ENCODE results near the gene BBS9. TPM values are rescaled to one million over a fixed set of nuclear protein-coding genes. Genes with fewer than 3 reads are reported as not detected.
A peak's percentile ranks its signal among the peaks of the same experiment; 100 is the strongest.

BBS9 gene
- total and polyA plus RNA-seq, 4 donors, result 3.5 to 37.2 (median 14.2) TPM

DNA sequence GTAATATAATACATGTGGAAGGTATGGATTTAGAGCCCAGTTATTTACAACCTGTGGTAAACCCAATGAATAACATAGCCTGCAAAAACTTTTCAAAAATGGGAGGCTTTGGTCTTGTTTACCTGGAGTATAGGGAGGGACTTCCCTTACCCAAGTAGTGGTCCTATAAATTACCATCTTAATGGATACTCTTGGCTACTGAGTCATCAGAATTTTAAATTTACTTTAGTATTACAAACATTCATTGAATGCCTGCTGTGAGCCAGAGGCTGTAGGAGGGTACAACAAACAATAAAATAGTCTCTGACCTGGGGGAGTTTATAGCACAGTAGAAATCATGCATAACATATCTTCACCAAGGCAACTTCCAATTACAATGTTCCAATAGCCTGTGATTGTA lies 365.1 kb downstream of the BBS9 start:
- intact Hi-C loops (cut with DNase I), result no loop called here
- Histone ChIP-seq H3K4me1 (ENCODE audit: control insufficient read depth in 1 of 2, insufficient read depth in 2 of 2, low read length in 2 of 2) (peaks cover 3 to 11% of the 10 kb centered on the region in 2 donors), H3K9me3 (ENCODE audit: control insufficient read depth, low read length) (no peaks in the 10 kb centered on the region), H3K27ac (ENCODE audit: low read depth in 1 of 2, low read length in 2 of 2) (no peak overlapping the region), H3K27me3 (ENCODE audit: control insufficient read depth in 1 of 2, insufficient read depth in 2 of 2, low read length in 1 of 2) (no peaks in the 10 kb centered on the region), H3K4me3 (ENCODE audit: low read length in 2 of 2) (no peak overlapping the region), H3K36me3 (ENCODE audit: control insufficient read depth in 1 of 2, insufficient read depth in 2 of 2, low read length in 1 of 2) (no peaks in the 10 kb centered on the region)
- DNase-seq (no peak), ATAC-seq (ENCODE audit: low FRiP score) (no peak)

DNA sequence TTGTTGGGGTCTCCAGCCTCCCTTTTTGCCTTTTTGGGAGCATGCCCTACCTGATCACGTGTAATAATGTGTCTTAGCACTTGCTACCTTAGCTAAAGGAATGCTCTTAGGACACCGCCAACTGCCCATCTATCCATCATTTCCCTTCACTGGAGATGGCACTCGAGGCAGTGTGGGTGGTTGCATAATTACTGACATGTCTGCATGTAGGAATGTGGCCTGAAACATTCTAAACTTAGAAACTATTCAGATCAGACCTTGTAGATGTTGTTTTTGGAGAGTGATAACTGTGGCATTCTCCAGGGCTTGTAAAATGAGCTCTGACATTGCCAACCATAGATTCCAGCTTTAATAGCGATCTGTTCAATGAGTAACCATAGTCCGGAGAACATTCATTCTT lies 365.8 kb downstream of the BBS9 start:
- peaks cover 3 to 11% of the 10 kb centered on the region in 2 donors for H3K4me1 ChIP-seq (ENCODE audit: control insufficient read depth in 1 of 2, insufficient read depth in 2 of 2, low read length in 2 of 2)
- intact Hi-C loops (cut with DNase I), result no loop called here
- H3K36me3 ChIP-seq (ENCODE audit: control insufficient read depth in 1 of 2, insufficient read depth in 2 of 2, low read length in 1 of 2), result no peaks in the 10 kb centered on the region
- no peak overlapping the region for H3K4me3 ChIP-seq (ENCODE audit: low read length in 2 of 2)
- WGBS, 2 donors, result 5 to 6% methylated on average over 5 of the region's 5 CpGs
- no peaks in the 10 kb centered on the region for H3K27me3 ChIP-seq (ENCODE audit: control insufficient read depth in 1 of 2, insufficient read depth in 2 of 2, low read length in 1 of 2)
- H3K27ac ChIP-seq (ENCODE audit: low read depth in 1 of 2, low read length in 2 of 2), result peak overlapping the region in 1 of 2 donors; percentile 42
- ATAC-seq (ENCODE audit: low FRiP score), result no peak
- DNase-seq, result no peak
- no peaks in the 10 kb centered on the region for H3K9me3 ChIP-seq (ENCODE audit: control insufficient read depth, low read length)

DNA sequence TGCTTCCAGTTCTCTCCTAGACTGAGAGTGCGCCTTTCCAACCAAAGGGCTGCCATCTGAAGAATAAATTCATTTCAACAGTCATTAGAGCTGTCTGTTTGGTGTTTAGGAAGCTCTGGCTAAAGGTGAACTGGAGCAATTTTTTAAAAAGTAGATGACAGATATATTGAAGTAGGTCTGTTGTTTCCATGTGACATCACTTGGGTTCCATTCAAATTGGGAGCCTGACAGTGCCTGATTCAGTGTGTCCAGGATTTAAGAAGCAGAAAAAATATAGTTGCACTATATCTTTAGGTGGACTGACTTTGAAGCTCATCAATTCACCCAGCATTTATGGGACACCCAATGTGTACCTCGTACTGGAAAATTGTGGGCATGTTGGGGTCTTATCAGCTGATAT lies 367.7 kb downstream of the BBS9 start:
- no peak overlapping the region for H3K27ac ChIP-seq (ENCODE audit: low read depth in 1 of 2, low read length in 2 of 2)

DNA sequence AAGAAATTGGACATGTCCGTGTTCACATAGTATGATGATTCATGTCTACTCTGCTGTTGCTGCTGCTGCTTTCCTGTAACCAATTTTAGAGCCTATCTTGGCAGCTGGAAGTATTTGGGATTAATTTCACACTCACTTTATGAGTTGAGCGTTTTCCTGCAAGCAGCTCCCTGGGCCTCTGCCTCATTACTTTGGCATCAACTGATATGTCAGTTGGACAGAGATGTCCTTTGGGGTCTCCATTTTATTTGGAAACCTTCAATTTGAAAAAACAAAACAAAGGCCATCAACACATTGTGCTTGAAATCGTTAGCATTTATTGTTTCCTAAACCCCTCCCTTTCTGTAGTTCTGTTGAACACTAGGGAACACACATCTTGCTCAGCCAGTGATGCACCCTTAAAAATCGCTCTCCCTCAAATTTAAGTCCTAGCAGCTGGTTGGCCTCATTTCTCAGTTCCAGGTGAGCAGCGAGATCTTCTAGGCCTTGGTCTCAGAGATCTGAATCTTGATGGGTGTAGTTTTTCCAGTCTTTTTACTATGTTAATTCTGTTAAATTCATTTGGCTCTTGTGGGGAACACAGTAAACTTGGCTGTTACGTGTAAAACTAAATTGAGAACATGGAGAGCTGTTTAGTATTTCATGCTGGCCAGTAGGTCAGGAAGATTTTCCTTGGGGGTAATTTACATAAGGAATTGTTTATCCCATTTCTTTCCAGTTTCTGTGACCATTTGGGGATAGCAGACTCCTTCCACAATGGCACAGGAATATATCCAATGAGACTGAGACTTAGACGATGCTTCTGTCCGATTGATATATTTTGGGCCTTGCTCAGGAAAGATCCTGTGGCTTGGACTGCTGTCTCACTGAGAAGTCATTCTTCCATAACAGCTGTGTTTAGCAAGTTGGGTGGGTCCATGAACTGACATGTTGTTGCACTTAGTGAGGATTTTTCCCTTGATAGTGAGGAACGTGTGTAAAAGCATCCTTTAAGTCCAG lies 371.6 kb downstream of the BBS9 start:
- H3K4me3 ChIP-seq (ENCODE audit: low read length in 2 of 2), result no peak overlapping the region
- DNase-seq (no peak), ATAC-seq (ENCODE audit: low FRiP score) (no peak)
- no peaks in the 10 kb centered on the region for H3K9me3 ChIP-seq (ENCODE audit: control insufficient read depth, low read length)
- intact Hi-C loops (cut with DNase I), result no loop called here
- peaks cover 3 to 8% of the 10 kb centered on the region in 2 donors for H3K4me1 ChIP-seq (ENCODE audit: control insufficient read depth in 1 of 2, insufficient read depth in 2 of 2, low read length in 2 of 2)
- H3K27me3 ChIP-seq (ENCODE audit: control insufficient read depth in 1 of 2, insufficient read depth in 2 of 2, low read length in 1 of 2), result no peaks in the 10 kb centered on the region
- H3K36me3 ChIP-seq (ENCODE audit: control insufficient read depth in 1 of 2, insufficient read depth in 2 of 2, low read length in 1 of 2), result peaks cover 0 to 2% of the 10 kb centered on the region in 2 donors
- peak overlapping the region in 1 of 2 donors; percentile 3 for H3K27ac ChIP-seq (ENCODE audit: low read depth in 1 of 2, low read length in 2 of 2)
- WGBS, 2 donors, result 67 to 68% methylated on average over 9 of the region's 9 CpGs

More for the DNA sequence above, 367.7 kb downstream of the BBS9 start:
- intact Hi-C loops (cut with DNase I), result no loop called here
- no peak for ATAC-seq (ENCODE audit: low FRiP score)
- no peak for DNase-seq
- Histone ChIP-seq H3K4me3 (ENCODE audit: low read length in 2 of 2) (no peak overlapping the region), H3K27me3 (ENCODE audit: control insufficient read depth in 1 of 2, insufficient read depth in 2 of 2, low read length in 1 of 2) (no peaks in the 10 kb centered on the region), H3K4me1 (ENCODE audit: control insufficient read depth in 1 of 2, insufficient read depth in 2 of 2, low read length in 2 of 2) (peaks cover 3 to 11% of the 10 kb centered on the region in 2 donors), H3K36me3 (ENCODE audit: control insufficient read depth in 1 of 2, insufficient read depth in 2 of 2, low read length in 1 of 2) (no peaks in the 10 kb centered on the region), H3K9me3 (ENCODE audit: control insufficient read depth, low read length) (no peaks in the 10 kb centered on the region)
- 62 to 74% methylated on average over 2 of the region's 2 CpGs for WGBS, 2 donors

DNA sequence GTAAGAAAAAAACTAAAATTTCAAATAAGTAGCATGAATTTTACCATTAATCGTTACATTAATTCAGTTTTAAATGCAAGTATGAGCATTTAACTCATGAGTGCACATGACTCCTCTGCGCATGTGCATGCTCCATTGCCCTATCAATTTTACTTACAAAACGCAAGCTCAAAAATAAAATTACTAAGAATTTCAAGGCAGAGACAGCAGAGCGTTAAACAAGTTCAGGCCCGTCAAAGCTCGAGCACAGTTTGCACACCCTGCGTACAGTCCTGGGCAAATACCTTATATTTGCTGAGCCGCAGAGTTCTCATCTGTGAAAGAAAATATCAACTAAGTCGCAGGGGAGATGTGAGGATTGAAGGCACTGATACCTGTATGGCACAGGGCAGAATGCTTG lies 373.6 kb downstream of the BBS9 start:
- Histone ChIP-seq H3K4me3 (ENCODE audit: low read length in 2 of 2) (no peak overlapping the region), H3K9me3 (ENCODE audit: control insufficient read depth, low read length) (no peaks in the 10 kb centered on the region), H3K4me1 (ENCODE audit: control insufficient read depth in 1 of 2, insufficient read depth in 2 of 2, low read length in 2 of 2) (no peaks in the 10 kb centered on the region), H3K27ac (ENCODE audit: low read depth in 1 of 2, low read length in 2 of 2) (no peak overlapping the region), H3K27me3 (ENCODE audit: control insufficient read depth in 1 of 2, insufficient read depth in 2 of 2, low read length in 1 of 2) (no peaks in the 10 kb centered on the region), H3K36me3 (ENCODE audit: control insufficient read depth in 1 of 2, insufficient read depth in 2 of 2, low read length in 1 of 2) (peaks cover 2% of the 10 kb centered on the region in 2 donors)
- intact Hi-C loops (cut with DNase I), result no loop called here
- ATAC-seq (ENCODE audit: low FRiP score) (no peak), DNase-seq (no peak)
- WGBS, 2 donors, result 98 to 99% methylated on average over 9 of the region's 9 CpGs

DNA sequence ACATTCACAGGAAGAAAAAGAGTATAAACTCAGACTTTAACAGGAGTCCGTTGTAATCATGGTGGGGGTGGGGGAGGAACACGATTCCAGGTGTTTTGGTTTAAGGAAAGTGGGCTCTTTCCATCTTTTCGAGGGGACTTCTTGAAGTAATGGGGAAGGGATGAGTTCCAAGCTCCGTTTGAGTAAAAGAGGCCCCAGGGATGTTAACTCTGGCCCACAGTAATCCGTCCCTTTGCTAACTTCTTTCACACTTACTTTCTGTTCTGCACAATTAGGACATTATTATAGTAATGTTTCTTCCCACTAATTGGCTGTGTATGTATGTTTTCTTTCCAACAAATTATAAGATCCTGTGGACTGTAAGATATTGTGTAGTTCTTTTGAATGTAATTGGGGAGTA lies 374.4 kb downstream of the BBS9 start:
- H3K9me3 ChIP-seq (ENCODE audit: control insufficient read depth, low read length), result no peaks in the 10 kb centered on the region
- H3K36me3 ChIP-seq (ENCODE audit: control insufficient read depth in 1 of 2, insufficient read depth in 2 of 2, low read length in 1 of 2), result peaks cover 2 to 5% of the 10 kb centered on the region in 2 donors
- H3K4me1 ChIP-seq (ENCODE audit: control insufficient read depth in 1 of 2, insufficient read depth in 2 of 2, low read length in 2 of 2), result no peaks in the 10 kb centered on the region
- ATAC-seq (ENCODE audit: low FRiP score), result no peak
- no peak overlapping the region for H3K27ac ChIP-seq (ENCODE audit: low read depth in 1 of 2, low read length in 2 of 2)
- WGBS, 2 donors, result 78% methylated on average over 5 of the region's 5 CpGs
- no peak overlapping the region for H3K4me3 ChIP-seq (ENCODE audit: low read length in 2 of 2)
- no peaks in the 10 kb centered on the region for H3K27me3 ChIP-seq (ENCODE audit: control insufficient read depth in 1 of 2, insufficient read depth in 2 of 2, low read length in 1 of 2)
- intact Hi-C loops (cut with DNase I), result no loop called here
- DNase-seq, result no peak

DNA sequence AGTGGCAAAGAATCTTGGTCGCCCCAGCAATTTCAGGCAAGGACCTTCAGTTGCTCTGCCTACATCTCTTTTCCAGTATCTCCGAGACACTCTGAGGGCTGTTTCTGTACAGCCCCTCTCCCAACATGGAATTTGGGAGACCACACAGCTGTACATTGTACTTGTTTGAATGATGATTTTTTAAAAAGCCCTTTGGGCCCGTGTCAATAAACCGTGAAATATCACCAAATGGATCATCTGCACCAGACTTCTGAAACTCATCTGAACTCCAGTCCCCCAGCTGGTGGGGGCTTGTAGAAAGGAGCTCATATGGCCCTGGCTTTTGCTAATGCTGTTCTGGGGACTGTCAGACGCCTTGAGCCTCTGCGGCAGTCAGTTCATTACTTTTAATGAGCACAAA lies 374.9 kb downstream of the BBS9 start:
- H3K36me3 ChIP-seq (ENCODE audit: control insufficient read depth in 1 of 2, insufficient read depth in 2 of 2, low read length in 1 of 2), result peaks cover 2 to 5% of the 10 kb centered on the region in 2 donors
- no peaks in the 10 kb centered on the region for H3K9me3 ChIP-seq (ENCODE audit: control insufficient read depth, low read length)
- intact Hi-C loops (cut with DNase I), result no loop called here

DNA sequence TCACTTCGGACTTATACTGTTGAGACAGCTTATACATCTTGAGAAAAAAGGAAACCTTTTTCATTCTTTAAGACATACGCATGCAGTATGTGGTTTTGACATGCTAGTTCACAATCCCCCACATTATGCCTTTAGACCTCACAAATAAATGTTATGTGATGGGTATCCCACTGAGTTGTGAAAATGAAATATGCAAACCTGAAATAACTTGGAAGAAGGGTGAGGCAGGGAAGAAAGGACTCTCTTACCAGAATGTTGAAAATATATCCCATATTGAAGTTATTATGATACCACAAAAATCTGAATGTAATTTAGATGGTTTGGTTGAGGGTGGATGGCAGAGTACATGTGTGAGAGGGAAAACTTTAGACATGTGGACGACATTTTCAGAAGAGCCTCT lies 379.8 kb downstream of the BBS9 start:
- no peak overlapping the region for H3K4me3 ChIP-seq (ENCODE audit: low read length in 2 of 2)
- H3K4me1 ChIP-seq (ENCODE audit: control insufficient read depth in 1 of 2, insufficient read depth in 2 of 2, low read length in 2 of 2), result no peaks in the 10 kb centered on the region
- intact Hi-C loops (cut with DNase I), result no loop called here
- WGBS, 2 donors, result 88 to 90% methylated on average over 3 of the region's 3 CpGs
- DNase-seq (no peak), ATAC-seq (ENCODE audit: low FRiP score) (no peak)
- H3K27ac ChIP-seq (ENCODE audit: low read depth in 1 of 2, low read length in 2 of 2), result no peak overlapping the region
- H3K27me3 ChIP-seq (ENCODE audit: control insufficient read depth in 1 of 2, insufficient read depth in 2 of 2, low read length in 1 of 2), result peaks cover 0 to 1% of the 10 kb centered on the region in 2 donors
- peaks cover 0 to 5% of the 10 kb centered on the region in 2 donors for H3K36me3 ChIP-seq (ENCODE audit: control insufficient read depth in 1 of 2, insufficient read depth in 2 of 2, low read length in 1 of 2)
- H3K9me3 ChIP-seq (ENCODE audit: control insufficient read depth, low read length), result no peaks in the 10 kb centered on the region

More for the DNA sequence above, 374.9 kb downstream of the BBS9 start:
- DNase-seq (no peak), ATAC-seq (ENCODE audit: low FRiP score) (no peak)
- no peak overlapping the region for H3K27ac ChIP-seq (ENCODE audit: low read depth in 1 of 2, low read length in 2 of 2)
- H3K27me3 ChIP-seq (ENCODE audit: control insufficient read depth in 1 of 2, insufficient read depth in 2 of 2, low read length in 1 of 2), result no peaks in the 10 kb centered on the region
- WGBS, 2 donors, result 94 to 97% methylated on average over 6 of the region's 6 CpGs
- no peaks in the 10 kb centered on the region for H3K4me1 ChIP-seq (ENCODE audit: control insufficient read depth in 1 of 2, insufficient read depth in 2 of 2, low read length in 2 of 2)
- H3K4me3 ChIP-seq (ENCODE audit: low read length in 2 of 2), result no peak overlapping the region

DNA sequence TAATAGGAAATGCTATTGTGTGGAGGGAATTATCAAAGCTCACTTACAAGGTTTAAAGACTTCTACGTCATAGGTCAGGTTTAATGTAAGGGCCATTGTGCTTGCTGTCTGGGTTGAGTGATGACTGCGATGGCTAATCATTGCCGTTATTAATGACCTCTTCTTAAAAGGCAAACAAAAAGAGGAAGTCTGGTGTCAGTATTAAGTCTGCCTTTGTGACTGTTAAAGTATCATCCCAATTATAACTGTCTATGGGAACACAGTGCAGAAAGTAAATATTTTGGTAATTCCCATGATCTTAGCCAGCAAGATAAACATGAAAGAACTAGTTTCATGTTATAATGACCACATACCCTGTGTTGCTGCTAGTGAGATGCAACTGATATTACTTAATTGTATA lies 382.4 kb downstream of the BBS9 start:
- H3K27ac ChIP-seq (ENCODE audit: low read depth in 1 of 2, low read length in 2 of 2), result no peak overlapping the region
- H3K4me1 ChIP-seq (ENCODE audit: control insufficient read depth in 1 of 2, insufficient read depth in 2 of 2, low read length in 2 of 2), result no peaks in the 10 kb centered on the region
- DNase-seq (no peak), ATAC-seq (ENCODE audit: low FRiP score) (no peak)
- H3K4me3 ChIP-seq (ENCODE audit: low read length in 2 of 2), result no peak overlapping the region
- peaks cover 0 to 1% of the 10 kb centered on the region in 2 donors for H3K27me3 ChIP-seq (ENCODE audit: control insufficient read depth in 1 of 2, insufficient read depth in 2 of 2, low read length in 1 of 2)
- intact Hi-C loops (cut with DNase I), result no loop called here
- peaks cover 0 to 5% of the 10 kb centered on the region in 2 donors for H3K36me3 ChIP-seq (ENCODE audit: control insufficient read depth in 1 of 2, insufficient read depth in 2 of 2, low read length in 1 of 2)
- 72 to 73% methylated on average over 3 of the region's 3 CpGs for WGBS, 2 donors
- H3K9me3 ChIP-seq (ENCODE audit: control insufficient read depth, low read length), result no peaks in the 10 kb centered on the region

All from aorta (tissue), 5 donors.